Lower leg skin (tissue), 4 donors: Measurements from ENCODE around the gene TRIM28. TPM values are rescaled to one million over a fixed set of nuclear protein-coding genes. Genes with fewer than 3 reads are reported as not detected.
A peak's percentile ranks its signal among the peaks of the same experiment; 100 is the strongest.

Source experiments
- DNase-seq, 2 donors: peaks; one replicate each; pipeline ENCODE4 v3.0.0-alpha.2; 2019; ENCODE audit warnings: low spot score in 2 of 2
- H3K4me3 ChIP-seq: fragments of 200-600 bp; sonication (generic); 2 replicates; pipeline ENCODE4 v1.5.1; 2017; ENCODE audit warnings: mild to moderate bottlenecking, low read depth; ENCODE audit not compliant: poor library complexity, severe bottlenecking
- POLR2A ChIP-seq, 2 donors: fragments of 450-650 bp; IDR thresholded peaks; one replicate each; pipeline ENCODE4 v1.6.1; 2016 to 2017; ENCODE audit warnings: antibody characterized with exemption in 2 of 2, mild to moderate bottlenecking in 1 of 2, moderate library complexity in 1 of 2
- WGBS, 2 donors: methylation state at CpG; one replicate each; pipeline ENCODE4 v1.1.5; 2018; 5-methylcytosine and 5-hydroxymethylcytosine counted together
- intact Hi-C: fragments of 100-400 bp; cut with DNase I; formaldehyde crosslinking; loops from one replicate; pipeline ENCODE4 v1.15.0; 2023; ENCODE audit warnings: low total_unique reads
- total RNA-seq, 4 donors: library from RNA; depleted of rRNA; stranded (reverse); fragments of >200 nt; gene quantifications; one replicate each; pipeline ENCODE4 v1.1.0, GENCODE V29; 2016
- TF ChIP-seq, protein P1 (sequence below), 3 donors: fragments of 450-650 bp; IDR thresholded peaks; one replicate each; pipeline ENCODE4 v1.5.1; 2016; ENCODE audit warnings: antibody characterized with exemption in 3 of 3, mild to moderate bottlenecking in 3 of 3, moderate library complexity in 2 of 3

Gene TRIM28
- total RNA-seq, 4 donors from 2014 or later = 225 to 412 (median 265) TPM

DNA sequence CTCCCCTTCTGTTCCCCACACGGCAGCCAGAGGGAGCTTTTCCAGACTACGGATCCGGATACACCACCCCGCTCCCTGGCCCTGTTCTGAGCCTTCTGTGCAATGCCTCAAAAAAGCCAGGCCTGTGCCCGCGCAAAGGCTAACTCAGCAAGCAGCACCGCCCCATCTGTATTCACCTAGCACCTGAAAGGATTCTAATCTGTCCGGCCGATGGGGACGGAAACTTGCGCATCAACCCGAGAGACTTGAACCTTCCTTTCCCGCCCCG, 24.8 kb upstream of the TRIM28 start:
- TF ChIP-seq POLR2A (IDR thresholded peaks at IDR 0.05) = no peak
- TF ChIP-seq, protein P1, sequence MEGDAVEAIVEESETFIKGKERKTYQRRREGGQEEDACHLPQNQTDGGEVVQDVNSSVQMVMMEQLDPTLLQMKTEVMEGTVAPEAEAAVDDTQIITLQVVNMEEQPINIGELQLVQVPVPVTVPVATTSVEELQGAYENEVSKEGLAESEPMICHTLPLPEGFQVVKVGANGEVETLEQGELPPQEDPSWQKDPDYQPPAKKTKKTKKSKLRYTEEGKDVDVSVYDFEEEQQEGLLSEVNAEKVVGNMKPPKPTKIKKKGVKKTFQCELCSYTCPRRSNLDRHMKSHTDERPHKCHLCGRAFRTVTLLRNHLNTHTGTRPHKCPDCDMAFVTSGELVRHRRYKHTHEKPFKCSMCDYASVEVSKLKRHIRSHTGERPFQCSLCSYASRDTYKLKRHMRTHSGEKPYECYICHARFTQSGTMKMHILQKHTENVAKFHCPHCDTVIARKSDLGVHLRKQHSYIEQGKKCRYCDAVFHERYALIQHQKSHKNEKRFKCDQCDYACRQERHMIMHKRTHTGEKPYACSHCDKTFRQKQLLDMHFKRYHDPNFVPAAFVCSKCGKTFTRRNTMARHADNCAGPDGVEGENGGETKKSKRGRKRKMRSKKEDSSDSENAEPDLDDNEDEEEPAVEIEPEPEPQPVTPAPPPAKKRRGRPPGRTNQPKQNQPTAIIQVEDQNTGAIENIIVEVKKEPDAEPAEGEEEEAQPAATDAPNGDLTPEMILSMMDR (IDR thresholded peaks at IDR 0.05) = peak in 1 of 3 donors; percentile 28
- peak overlapping the region; percentile 78 for H3K4me3 ChIP-seq
- intact Hi-C loops = no loop called here
- WGBS, 2 donors = 0 to 1% methylated on average over 14 of the region's 14 CpGs
- peak in 1 of 2 donors; percentile 90 for DNase-seq

DNA sequence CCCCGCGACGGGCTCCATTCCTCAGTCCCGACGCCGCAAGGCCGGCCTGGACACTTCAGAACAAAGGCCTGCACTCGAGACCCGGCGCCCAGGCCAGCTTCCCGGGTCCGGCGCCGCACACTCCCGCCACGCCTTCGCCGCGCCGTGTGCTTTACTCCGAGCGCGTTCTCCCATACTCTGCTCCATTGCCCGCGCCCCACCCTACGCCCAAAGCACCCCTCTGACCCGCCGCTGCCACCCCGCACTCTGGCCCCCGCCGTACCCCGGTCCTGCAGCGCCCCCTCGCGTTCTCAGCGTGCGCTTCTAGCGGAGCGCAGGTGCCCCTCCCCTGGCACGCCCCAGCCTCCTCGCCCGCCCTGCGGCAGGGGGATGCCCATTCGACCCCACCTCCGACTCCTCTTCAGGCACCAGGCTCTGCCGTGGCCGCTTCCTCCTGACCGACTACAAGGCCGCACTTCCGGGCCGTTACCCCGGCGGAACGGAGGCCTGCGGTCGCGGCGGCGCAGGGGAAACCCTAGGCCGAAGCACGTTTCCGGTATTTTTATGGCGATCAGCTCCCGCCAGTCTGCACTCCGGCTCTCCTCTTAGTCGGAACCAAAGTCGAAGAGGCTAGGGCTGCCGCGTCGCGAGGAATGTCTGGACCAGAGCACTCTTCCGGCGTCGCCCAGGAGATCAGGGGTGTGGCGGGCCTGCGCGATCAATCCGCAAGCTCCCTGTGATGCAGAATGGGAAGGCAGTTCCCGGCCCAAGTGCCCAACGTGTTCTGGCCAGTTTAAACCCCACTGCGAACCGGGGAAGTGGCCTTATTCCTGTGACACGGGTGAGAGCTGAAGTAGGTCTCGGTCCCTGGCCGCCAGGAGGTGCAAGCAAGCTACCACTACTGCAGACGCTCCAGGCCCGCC, 24.3 kb upstream of the TRIM28 start, which contains the start of gene ZBTB45:
TSS of gene ZBTB45 (minus strand) at position 456 of the 902 bp plus-strand sequence. CDS start 2,137 bp downstream, outside the sequence.
- WGBS, 2 donors = 0 to 1% methylated on average over 27 to 80 of the region's 87 CpGs
- intact Hi-C loops = no loop called here
- peak; percentile 91 to 98 for DNase-seq
- H3K4me3 ChIP-seq = peak within 1 kb of the TSS; percentile 78
- TF ChIP-seq, protein P1 (IDR thresholded peaks at IDR 0.05) = peak in 1 of 3 donors; percentile 73
- TF ChIP-seq POLR2A (IDR thresholded peaks at IDR 0.05) = no peak

DNA sequence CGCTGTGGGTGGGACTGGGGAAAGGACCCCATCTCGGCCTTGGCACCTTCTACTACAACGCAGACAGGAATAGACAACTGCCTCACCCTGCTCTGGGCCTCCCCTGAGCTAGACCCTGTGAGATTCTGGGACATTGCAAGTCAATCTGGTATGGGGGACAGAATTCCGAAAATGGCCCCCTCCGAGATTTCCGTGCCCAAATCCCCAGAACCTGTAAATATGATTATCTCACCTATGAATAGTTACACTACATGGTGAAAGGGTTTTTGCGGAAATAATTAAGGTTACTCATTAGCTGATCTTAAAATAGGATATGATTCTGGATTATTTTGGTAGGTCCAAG, 23.6 kb upstream of the TRIM28 start:
- intact Hi-C loops = no loop called here
- WGBS, 2 donors = 8 to 11% methylated on average over 7 of the region's 7 CpGs
- no peak for DNase-seq
- peak overlapping the region; percentile 78 for H3K4me3 ChIP-seq
- TF ChIP-seq, protein P1 (IDR thresholded peaks at IDR 0.05) = no peak
- TF ChIP-seq POLR2A (IDR thresholded peaks at IDR 0.05) = no peak

DNA sequence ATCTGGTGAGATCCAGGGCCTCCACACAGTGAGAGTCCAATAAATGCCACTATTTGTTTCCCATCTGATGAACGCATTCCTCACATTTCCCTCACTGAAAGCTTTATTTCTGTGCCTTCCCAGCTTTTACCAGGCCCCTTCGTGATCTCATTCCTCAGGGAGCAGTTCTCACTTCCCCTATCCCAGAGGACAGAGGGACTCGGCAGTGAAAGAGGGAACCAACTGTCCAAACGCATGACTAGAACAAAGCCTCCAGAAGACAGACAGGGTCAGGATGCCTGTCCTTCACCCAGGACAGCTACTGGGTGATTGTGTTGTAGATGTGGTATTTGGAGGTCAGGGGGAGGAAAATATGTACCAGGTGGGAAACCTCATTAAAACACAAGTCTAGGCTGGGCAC, 22.2 kb upstream of the TRIM28 start:
- TF ChIP-seq POLR2A (IDR thresholded peaks at IDR 0.05) = no peak
- TF ChIP-seq, protein P1 (IDR thresholded peaks at IDR 0.05) = no peak
- H3K4me3 ChIP-seq = no peak overlapping the region
- WGBS, 2 donors = 67 to 69% methylated on average over 4 of the region's 4 CpGs
- intact Hi-C loops = no loop called here
- no peak for DNase-seq

DNA sequence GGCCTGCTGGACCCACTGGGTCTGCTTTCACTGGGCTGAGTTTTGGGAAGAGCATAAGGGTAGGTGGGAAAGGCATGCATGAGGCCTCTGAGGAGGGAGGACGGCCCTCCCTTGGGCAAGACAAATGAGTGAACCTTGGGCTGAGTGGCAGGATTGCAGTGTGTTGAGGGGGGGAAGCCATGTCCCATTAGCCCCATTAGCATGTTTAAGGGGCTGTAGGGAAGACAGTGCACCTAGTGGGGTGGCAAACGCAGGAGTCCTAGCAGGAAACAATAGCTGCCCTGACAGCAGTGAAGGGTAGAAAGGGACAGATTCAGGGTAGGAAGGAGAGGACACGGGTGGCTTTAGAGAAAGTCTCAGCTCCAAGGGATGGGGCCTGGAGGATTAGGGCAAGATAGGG, 21.2 kb upstream of the TRIM28 start:
- WGBS, 2 donors = 79 to 87% methylated on average over 3 of the region's 3 CpGs
- no peak overlapping the region for H3K4me3 ChIP-seq
- DNase-seq = no peak
- intact Hi-C loops = no loop called here
- TF ChIP-seq POLR2A (IDR thresholded peaks at IDR 0.05) = no peak
- TF ChIP-seq, protein P1 (IDR thresholded peaks at IDR 0.05) = no peak
